ENCODE results near the gene ANK3. TPM values are rescaled to one million over a fixed set of nuclear protein-coding genes. Genes with fewer than 3 reads are reported as not detected.

The ANK3 gene
- total RNA-seq, 1 experiment from 2014 or later = 0.58 TPM

DNA sequence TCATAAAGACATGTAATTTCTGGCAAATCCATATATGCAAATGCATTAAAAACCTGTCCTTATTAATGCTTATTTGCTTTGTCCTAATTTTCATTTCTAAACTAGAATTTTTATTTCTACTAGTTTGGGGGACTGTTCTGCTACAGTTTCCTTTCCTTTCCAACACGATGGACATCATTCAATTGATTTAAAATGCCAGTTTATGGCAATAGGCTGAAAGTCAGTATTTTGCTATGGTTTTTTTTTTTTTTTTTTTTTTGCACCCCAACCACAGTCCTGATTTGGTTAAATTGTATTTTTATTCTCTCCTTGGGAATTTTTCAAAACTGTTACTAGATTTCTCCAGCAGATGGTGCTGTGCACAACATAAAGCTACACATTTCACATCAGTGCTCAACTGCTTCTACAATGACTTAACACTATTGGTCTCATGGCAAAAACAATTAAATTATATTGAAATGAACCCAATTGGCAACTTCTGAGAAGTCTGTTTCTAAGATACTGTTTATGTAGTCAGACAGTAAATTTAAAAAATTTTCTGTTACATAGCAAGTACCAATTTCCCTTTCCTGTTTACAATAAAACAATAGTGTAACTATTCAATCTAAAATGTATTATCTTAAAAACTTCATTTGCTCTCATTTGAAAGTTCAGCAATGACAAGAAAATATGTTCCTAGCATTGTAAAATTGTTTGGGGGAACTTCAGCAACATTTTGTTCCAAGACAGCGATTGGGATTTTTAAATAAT is 289.5 kb downstream of the ANK3 start:
- DNase-seq (ENCODE audit: low read depth) = peak; percentile 56

DNA sequence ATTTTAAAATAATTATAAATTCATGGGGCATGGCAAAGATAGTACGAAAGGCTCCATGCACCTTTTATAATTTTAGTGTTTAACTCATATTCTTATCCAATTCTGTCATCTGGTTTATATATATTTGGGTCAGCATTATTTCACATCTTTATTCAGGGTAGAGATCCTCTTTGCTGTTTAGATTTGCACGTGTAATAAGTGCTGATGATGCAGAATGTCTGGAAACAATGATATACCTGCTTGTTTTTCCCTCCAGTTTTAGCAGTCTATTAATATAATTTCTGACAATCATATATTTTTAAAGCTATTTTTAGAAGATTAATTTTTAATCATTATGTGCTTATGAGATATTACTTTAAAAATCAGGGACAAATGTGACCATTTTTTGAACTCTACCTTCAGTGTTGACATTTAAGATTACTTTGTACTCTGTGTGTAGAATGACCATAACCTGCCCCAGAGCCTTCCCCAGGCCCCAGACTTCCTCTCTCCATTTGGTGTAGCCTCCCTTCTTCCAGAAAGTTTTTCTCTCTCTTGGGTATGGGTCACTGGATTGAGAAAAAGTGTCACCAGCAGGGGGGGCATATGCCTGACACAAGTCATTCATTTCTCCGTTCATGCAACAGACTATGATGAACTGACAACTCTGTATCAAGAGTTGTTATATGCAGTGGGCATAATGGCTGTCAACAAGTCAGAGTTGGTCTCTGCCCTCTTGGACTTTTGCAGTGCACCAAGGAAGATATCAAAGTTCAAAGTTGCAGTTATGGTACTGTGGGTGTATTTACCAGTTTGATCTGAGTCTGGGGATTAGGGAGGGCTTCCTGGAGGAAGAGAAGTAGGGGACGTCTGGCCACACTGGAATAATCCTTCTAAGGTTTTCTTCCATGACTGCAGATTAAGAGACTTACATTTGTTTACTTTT is 290.7 kb downstream of the ANK3 start:
- no peak for DNase-seq (ENCODE audit: low read depth)

DNA sequence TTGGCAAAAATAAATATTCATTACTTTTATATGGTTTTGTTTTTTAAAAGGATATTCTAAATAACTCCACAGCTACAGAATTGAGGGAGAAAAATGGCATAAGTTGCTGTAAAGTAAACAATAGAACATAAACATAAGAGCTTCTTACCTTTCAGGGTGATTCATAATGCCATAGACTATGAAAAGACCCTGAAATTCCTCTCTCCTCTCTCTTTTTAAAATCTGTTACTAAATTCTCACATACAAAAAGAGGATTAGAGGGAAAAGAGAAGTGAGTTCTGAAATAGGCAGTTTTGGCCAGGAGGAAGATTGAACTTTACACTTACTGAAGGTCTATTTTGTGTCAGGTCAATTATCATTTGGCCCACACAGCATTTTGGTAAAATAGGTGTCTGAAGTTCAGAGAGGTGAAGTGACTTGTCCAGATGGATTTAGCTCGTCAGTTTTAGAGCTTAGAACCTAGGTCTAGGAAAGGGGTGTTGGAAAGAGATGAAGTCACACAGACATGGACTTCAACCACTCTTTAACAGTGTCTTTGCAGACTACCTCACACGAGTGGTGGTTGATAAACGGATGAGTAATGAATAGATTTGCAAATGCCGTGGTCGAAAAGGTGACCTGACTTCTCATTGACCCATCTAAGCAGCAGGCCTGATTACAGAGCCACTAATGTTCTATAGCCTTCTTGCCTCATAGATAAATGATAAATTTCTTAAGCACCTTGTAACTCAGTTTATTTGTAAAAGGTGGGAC is 292.7 kb downstream of the ANK3 start:
- no peak for DNase-seq (ENCODE audit: low read depth)

DNA sequence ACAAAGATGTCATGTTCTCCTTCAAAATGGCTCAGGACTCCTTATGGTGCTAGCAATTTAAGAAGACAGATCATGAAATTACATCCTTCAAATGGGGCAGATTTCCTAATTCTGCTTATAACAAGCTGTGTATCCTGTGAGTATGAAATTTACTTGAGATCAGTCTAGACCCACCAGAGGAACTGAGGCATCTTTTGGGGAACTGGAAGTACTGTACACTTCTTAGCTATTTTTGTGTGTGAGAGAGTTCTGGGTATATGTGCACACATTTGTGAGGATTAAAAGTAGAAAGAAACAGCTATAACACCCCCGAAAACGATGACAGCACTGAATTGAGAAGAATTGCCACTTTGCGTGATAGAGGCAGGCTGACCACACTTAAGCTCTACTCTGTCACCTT is 296.4 kb downstream of the ANK3 start:
- DNase-seq (ENCODE audit: low read depth) = no peak

DNA sequence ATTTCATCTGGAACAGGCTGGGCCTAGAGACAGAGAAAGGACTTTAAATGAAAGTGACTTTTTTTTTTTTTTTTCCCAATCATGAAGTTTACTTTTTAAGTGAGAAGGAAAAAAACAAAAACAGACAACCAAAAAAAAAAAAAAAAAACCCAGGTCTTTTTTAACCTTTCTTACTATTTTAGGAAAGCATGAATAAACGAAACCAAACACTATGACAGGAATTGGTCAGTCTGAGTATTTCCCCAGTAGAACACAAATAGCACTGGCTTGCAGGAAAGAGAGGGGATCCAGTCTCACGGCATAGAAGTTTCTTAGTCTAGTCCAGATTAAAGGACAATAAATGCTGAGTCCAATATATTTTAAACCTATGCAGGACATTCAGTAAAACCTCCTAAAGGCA is 302.8 kb downstream of the ANK3 start:
- DNase-seq (ENCODE audit: low read depth) = no peak

DNA sequence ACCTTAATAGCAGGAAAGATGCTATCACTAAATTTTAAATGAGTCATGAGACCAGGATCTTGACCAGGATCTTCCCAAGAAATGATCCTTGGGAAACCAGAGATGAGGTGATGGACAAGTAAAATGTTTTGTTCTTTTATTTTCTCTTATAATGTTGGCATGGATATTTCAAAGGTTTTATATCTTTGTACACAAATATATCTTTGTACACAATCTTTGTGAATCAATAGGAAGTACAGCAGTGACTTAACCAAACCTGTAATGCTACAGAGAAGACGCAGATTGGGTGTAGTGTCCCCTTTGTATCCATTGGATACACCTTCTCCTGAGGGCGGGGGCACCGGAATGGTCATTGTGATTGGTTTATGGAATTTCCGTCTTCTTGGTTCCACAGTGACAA is 303.3 kb downstream of the ANK3 start:
- no peak for DNase-seq (ENCODE audit: low read depth)

DNA sequence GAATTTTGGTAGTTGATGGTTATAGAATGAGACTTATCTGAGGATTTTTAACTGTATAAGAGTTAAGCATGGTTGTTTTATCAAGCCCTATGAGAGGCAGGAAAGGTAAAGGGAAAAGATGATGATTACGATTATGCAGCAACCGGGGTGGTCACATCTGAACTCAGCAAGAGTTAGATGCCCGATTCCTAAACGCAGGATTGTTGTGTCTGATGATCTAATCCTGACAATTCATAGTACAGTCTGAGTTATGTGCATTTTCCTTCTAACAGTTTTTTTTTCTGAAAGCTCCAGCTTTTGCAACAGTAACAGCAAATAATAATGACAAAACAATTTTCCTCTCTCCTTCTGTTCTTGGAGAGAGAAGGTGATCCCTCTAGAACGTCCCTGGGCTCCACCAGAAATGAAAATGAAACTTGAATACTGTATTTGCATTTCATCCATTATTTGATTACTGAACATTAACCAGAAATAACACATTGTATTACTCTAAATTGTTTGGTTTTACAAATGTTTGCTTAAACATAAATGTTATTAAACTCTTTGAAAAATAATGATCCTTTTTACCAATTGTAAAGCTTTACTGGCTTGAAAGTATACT is 306.8 kb downstream of the ANK3 start:
- no peak for DNase-seq (ENCODE audit: low read depth)

DNA sequence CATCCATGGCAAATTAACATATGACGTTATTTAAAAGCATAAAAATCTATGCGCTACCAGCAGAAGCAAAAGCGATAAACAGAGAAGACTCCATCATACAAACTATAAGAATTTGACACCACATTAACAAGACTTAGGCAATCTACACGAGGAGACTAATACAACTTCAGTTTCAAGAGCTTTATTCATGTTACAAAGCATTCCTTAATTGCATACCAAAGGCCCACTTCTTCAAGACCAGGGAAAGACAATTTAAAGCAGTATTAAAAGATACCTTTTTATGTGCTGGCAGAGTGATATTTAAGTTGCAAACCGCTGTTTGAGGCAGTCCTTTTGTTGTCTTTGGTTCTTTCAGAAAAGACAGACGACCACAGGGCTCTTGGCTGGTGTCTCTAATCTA is 307.3 kb downstream of the ANK3 start:
- no peak for DNase-seq (ENCODE audit: low read depth)

DNA sequence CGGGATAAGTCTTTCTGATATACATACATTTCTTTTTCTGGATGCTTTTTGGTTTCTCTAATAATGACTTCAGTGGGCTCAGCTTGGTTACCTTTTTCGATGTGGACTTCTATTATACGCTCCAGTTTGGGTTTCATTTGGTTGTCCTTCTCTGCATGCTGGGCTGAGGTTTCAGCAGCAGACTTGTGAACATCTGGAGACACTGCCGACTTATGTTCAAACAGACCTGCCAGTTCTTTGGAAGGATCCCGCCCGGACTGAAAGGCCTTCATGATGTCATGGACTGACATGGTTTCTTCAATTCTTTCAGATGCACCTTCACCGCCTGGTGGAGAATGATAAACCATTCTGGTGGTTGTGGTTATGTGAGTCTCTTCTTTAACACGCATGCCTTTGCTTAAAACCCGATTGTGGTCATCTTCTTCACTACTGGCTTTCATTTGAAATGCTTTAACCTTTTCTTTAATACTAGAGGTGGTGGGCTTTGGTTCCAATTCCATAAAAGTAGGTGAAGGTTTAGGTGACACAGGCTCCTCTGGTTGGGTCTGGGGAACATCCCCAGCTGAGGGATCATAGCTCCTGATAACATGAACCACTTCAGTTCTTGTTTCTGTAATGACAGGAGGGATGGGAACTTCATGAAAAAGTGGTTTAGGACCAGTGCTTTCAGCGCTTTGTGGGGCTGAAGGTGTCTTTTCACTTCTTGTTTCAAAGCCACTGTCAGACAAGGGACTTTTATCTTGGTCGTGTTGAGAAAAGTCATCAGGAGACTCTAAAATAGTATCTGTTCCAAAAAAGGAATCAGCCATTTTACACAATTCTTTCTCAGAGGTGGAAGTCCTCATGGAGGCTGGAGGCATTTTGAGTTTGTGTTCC is 315.7 kb downstream of the ANK3 start:
- DNase-seq (ENCODE audit: low read depth) = no peak

DNA sequence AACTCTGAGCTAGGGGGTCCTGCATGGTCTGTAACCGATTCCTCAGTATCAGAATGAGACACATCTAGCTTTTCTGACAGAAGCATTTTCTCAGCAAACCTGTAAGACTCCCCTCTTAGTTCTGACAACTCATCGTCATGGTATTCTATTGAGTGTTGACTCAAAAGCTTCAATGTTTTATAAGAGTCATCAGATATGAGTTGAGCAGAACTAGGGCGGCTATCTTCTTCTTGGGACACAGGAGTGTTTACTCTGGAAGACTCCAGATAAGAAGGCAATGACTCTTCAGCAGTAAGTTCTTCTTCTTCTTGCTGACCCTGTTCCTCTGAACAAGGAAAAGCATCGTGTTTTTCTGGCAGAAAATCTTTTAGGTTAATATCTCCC is 316.3 kb downstream of the ANK3 start:
- no peak for DNase-seq (ENCODE audit: low read depth)

DNA sequence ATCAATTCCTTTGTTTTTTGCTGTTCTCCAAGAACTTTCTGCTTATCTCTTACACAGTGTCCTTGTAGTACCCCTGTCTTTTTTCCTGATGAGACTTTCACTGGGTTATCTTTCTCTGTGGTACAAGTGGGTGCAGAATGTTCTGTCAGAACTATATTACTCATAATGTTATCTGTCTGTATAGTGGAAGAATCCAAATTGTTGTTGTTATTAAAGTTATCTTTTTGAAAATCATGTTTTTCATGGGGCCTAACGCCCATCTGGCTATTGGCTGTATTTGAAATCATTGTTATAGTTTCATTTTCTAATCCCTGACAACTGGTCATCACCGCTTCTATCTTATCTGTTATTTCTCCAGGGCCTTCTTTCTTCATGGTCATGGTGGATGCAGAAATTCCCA is 320.4 kb downstream of the ANK3 start:
- DNase-seq (ENCODE audit: low read depth) = no peak

DNA sequence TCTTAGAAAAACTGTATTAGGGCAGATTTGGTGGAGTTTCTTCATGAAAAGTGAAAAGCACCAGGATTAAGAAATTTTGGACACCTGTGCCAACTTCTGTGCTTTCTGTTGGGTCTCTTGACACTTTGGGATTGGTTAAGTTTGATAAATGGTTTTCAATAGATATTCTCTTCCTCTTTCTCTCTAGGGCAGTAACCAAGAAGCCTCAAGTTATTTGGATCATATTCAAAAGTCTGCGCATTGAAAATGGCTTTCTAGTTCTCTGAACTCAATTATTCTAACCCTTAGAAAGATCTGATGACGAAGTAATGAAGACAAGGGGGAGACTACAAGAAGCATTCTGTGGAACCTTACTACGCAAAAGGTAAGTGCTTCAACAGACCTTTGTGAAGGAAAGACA is 339.3 kb downstream of the ANK3 start:
- no peak for DNase-seq (ENCODE audit: low read depth)

DNA sequence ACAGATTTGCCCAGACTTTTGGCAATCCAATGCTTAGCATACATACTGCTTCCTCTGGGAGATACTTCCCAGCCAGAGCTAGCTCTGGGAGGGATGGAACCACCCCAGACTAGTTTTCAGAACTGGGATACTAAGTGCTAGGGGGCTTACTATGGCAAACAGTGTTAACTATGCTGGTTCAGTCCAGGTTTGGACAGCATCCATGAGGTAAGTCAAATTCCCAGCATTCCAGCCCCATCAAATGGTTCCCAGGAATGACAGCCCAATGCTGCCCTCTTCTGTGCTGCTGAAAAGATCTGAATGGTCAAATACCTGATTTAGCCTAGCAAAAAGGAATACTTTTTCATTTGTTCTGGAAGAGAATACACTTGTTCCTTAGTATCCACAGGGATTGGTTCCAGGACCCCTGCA is 341.6 kb downstream of the ANK3 start:
- peak; percentile 39 for DNase-seq (ENCODE audit: low read depth)

DNA sequence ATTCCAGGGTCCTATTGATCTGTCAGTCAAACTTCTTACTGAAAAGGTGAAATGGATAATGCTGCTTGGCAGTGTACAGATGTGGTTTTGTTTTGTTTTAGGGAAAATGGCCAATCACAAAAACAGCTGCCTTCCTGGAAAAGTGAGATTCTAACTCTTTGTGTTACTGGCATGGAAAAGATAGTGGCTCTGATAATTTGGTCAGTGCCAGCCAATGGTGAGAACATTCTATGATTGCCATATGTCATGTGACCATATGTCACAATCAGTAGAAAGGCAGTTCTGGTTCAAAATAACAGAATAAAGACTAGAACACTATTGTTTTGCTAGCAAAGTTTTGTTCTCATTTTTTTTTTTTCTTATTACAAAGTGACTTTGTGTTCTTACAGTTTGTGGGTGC is 344.1 kb downstream of the ANK3 start:
- DNase-seq (ENCODE audit: low read depth) = no peak

DNA sequence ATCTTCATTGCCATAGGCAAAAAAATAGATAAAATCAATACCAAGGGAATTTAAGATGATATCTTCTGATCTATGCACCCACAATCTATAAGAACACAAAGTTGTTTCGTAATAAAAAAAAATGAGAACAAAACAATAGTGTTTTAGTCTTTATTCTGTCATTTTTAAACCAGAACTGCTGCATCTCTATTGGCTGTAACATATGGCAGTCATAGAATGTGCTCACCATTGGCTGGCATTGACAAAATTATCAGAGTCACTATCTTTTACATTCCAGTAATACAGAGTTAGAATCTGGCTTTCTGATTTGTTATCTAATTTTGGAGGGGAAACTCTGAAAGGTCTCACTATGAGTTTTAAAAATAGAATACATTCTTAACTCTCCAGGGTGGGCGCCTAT is 344.7 kb downstream of the ANK3 start:
- no peak for DNase-seq (ENCODE audit: low read depth)

DNA sequence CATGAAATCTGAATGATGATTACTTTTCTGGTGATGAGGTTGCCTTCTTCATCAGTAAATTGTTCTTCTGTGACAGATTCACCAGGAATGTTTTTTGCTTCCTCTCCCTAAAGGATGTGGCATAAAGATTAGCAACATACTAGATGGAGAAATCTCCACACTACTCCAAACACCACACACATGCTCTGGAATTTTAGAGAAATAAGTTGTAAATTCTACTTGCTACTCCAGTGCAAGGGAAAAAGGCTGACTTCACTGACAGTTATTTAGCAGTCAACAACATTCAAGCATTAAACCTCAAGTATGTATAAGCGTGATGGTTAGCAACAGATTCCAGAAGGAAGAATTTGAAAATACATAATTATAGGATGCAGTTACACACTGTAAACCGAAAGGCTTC is 345.4 kb downstream of the ANK3 start:
- DNase-seq (ENCODE audit: low read depth) = peak; percentile 48

DNA sequence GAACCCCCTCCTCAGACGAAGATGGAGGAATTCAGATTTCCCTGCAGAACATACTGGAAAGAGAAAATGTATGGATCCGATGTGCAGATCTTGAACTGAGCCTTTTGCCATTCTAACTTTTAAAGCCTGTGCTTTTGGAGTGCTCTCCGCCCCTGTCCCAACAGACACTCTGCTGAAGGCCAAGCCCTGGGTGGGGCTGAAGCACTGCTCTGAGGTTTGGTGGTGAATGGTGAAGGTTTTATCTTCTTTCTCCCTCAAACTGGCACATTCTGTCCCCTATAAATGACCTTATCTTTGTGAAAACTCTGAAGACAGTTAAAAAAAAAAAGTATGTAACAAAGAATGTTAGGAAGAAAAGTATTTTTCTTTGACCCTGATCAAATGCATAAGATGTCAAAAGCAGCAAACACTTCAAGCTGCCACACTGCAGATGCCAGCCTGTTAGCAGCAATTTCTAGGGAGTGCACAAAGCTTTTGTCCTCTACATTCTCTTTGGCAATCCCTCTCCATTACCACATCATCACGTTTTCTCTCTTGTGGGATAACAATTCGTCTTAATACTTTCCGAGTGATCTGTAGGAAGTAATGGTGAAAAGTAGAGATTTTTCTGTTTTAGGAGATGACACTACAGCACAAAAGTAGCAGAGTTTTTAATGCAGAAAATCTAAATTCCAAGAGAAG is 346.0 kb downstream of the ANK3 start:
- no peak for DNase-seq (ENCODE audit: low read depth)

DNA sequence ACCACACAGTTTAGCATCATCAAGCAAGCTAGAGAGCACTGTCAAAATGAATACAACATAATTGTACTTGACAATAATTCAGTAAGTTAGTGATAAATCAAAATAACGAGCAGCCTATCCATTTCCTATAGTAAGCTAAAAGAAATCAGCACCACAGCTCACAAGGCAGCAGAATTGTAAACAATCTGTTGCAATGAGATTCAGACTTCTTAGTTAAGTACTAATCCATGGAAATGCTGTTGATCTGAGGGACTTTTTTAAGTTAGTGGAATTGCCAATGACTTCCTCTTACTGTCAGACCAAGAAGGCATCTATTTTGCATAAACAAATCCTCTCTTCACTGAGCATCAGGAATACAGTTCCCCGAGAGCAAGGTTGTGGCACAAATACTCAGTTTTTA is 346.8 kb downstream of the ANK3 start:
- no peak for DNase-seq (ENCODE audit: low read depth)

DNA sequence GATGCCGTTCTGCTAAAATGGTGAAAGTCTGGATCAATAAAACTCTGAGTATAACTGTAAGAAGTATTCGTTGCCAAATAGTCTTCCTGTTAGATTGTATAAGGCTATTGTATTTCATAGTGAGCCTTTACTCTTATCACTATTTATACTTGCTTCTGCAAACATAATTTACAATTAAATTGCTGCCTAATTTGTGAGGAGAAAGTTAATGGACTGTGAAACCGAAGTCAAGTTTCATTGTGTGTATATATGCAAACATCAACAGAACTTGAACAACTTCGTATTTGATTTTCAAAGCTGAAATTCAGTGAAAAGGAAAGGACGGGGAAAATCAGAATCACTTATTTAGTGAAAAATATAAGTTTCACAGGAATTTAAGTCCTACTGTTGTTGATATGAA is 347.4 kb downstream of the ANK3 start:
- no peak for DNase-seq (ENCODE audit: low read depth)
